ENCODE data around the gene BANP.
"Not testable (repeated sequence)": the region's sequence is repeated elsewhere in the genome, so short reads cannot be mapped to it uniquely, and the experiment has no call there.

BANP gene, protein sequence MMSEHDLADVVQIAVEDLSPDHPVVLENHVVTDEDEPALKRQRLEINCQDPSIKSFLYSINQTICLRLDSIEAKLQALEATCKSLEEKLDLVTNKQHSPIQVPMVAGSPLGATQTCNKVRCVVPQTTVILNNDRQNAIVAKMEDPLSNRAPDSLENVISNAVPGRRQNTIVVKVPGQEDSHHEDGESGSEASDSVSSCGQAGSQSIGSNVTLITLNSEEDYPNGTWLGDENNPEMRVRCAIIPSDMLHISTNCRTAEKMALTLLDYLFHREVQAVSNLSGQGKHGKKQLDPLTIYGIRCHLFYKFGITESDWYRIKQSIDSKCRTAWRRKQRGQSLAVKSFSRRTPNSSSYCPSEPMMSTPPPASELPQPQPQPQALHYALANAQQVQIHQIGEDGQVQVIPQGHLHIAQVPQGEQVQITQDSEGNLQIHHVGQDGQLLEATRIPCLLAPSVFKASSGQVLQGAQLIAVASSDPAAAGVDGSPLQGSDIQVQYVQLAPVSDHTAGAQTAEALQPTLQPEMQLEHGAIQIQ

DNA sequence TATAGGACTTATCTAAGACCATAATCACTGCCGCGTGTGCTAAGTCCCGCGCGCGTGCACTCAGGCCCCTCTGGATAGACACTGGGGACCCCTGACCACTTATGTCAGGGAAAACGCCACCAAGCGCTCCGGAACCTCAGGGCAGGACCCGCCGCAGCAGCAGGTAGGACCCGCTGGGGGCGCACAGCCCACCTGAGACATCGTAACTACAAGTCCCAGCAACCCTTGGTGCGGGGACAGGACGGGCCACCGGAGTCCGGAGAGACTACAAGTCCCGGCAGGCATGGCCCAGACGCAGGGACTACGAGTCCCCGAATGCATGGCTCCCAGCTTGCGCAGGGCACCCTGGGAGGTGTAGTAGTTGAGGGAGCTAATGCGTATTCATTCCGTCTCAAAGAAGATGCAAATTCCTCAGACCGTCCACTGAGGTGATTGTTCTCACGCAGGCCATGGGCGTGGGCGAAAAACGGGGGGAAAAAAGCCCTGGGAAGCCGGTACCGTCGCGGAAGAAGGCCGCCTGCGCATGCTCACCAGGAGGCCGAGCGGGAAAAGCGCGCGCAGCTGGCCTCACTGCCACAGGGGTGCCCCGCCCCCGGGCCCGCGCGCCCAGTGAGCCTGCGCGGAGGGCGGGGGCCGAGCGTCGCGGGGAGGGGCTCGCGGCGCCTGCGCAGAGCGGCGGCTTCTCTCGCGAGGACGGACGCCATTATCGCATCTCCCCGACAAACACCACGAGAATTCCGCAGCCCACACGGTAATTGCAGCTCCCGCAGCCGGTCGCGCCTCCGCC lies at the start of gene BANP:
Gene BANP (plus strand): TSS at position 670 of the 787 bp plus-strand sequence. CDS start 23,682 bp downstream, outside the sequence.
- DNase-seq (ENCODE audit: low spot score), result peak; percentile 99

DNA sequence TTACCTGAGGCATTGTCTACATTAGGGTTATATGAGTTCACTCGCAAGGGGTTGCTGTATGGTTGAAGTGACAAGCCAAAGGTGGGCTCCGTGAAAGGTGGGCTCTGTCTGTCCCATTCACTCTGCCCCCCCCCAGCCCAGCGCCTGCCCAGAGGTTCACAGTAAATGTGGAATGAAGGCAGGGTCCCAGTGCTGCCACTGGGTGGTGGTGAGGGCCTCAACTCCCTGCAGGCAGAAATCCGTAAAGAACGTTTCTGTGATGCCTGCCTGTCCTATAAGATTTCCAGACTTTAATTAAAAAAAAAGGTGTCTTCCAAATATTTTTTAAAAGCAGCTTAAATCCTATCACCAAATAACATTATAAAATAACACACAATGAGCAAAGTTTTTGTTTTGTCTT lies 46.3 kb upstream of the BANP start:
- DNase-seq (ENCODE audit: low spot score), result not testable (repeated sequence)

DNA sequence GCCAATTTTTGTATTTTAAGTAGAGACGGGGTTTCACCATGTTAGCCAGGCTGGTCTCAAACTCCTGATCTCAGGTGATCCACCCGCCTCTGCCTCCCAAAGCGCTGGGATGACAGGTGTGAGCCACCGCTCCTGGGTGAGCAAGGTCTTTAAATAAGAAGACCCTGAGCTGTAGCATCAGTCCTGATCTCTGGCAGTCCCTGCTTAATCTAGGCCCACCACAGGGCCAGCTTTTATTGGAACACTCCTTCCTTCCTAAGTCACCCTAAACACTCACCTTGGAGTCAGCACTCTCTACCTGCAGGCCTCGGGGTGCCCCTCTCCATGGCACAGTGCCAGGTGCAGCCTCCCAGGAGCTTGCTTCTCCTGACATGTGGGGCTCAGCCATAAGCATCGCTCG lies 45.7 kb upstream of the BANP start:
- DNase-seq (ENCODE audit: low spot score), result not testable (repeated sequence)

DNA sequence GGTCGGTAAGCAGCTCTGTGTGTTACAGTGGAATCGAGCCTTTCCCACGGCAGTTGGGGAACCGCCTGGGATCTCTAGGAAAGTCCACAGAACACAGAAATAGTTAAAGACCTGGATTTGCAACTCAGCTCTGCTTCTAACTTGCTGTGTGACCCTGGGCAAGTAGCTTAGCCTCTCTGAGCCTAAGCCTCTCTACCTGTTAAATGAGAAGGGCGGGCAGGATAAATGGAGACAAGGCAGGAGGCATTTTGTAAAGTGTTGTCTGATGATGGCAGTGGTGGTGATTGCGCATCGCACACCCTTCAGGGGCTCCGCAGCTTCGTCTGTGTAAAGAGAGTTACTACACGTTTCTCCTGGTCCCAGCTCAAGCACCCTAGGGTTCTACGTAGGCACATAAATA lies 43.1 kb upstream of the BANP start:
- not testable (repeated sequence) for DNase-seq (ENCODE audit: low spot score)

DNA sequence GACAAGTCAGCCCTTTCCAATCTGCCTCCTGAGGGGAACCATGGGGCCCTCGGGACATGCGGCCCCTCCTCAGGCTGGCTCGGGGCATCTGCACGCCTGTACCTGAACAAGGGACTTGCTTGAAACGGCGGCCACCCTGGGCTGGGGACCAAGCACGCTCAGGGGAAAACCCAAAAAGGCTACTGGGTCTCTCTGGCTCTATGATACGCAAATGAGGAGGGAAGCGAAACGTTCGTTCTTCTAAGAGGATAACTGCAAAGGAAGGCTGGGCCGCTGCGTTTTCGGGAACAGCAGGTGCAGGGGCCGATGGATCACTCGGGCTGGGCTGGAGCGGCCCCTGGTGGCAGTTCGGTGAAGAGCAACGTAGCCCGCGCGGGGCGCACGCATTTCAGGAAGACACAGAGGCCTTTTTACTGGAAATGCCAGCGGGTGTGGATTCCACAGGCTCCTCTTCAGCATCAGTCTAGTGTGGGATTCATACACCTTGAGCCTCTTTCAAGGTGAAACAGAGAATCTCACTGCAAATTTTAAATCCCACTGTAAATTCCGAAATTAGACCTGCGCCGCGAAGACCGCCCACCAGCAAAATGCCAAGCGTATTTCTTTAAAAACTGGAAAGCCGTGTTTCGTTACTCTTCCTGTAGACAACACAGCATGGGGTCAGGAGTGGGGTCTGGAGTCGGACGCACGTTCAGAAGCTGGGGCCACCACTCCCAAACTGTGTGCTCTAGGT lies 41.9 kb upstream of the BANP start:
- DNase-seq (ENCODE audit: low spot score), result peak; percentile 93

DNA sequence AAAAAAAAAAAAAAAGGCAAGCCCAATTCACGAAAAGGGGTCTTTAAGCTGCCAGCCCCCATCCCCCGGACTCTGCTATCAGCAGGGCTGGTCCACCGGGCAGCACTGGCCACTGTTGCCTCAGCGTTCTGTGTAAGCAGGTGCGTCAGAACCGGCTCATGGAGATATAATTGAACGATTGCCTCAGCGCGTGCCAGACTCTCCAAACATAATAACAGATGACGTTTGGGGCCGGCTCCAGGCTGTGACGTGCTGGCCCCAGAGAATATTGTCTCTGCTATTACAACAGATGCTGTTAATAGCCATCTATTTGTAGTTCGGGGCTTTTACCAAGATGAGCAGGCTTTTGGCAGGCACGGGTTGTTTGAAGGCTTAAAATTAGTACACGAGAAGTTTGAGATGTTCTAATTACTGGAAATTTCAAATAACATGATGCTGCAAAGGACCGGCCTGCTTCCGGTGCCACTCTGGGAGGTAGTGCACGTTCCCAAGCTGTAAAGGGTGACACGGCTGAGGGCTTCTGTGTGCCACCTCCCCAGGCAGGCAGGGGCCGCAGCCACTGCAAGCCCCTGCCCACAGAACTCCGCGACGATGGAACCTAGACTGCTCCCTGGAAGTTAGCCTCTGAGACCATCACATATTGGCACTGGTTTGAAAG lies 40.0 kb upstream of the BANP start:
- not testable (repeated sequence) for DNase-seq (ENCODE audit: low spot score)

DNA sequence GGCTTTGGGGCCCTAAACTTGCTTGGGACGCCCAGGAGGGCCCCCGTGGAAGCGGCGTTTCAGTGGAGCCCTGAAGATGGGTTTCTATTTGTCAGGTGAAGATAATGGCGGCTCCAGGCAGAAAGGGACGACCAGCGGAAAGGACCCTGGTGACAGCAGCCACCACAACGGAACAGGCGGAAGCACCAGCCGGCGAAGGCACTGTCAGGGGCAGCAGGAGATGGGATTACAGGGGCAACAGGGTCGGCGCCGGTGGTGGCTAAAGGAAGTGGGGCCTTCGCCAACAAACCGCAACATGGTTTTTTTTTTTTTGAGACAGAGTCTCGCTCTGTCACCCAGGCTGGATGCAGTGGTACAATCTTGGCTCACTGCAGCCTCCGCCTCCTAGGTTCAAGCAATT lies 38.5 kb upstream of the BANP start:
- DNase-seq (ENCODE audit: low spot score), result not testable (repeated sequence)

DNA sequence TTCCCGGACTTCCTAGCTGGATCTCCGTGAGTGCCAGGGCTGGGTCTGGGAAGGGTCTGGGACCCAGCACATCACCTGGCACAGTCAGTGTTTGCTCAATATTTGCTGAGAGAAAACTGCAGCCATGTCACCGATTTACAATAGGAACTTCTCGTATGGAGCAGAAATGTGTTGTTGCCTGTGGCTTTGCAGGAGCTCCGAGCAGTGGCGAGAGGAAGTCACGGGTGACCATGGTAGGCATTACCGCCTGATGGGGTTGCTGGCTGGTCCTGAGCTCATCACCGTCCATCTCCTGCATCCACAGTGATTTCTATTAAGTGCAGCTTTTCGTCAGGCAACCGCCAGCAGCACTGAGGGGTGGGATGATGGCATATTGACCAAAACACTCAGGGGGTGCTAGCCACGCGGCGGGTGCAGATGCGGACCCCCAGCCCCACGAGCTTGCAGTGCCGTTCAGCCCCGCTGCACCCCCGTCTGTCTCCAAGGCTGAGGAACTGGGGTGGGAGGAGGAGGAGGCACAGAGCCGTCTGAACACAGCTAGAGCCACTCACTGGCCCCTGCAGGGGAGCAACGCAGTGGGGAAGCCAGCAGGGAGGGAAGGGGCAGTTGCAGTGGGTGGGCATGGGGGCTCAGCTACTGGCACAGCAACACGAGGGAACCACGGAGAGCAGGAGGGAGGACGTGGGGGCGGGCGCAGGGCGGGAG lies 37.1 kb upstream of the BANP start:
- not testable (repeated sequence) for DNase-seq (ENCODE audit: low spot score)

DNA sequence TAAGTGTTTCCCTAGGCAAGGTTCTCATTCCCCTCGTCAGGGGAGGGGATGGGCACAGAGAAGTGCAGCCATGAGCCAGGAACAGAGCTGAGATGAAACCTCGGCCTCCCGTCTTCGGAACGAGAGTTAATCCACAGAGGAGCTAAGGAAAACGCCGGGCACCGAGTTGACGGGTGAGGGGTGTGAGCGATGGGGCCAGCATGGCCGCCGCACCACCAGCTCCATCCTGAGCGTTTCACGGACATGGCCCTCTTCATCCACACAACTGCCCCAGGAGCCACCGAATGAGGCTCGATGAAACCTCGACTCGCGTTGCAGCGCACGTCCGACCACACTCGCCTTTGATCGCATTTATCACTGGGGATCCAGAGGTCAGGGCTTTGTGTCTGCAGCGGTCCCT lies 36.4 kb upstream of the BANP start:
- no peak for DNase-seq (ENCODE audit: low spot score)

DNA sequence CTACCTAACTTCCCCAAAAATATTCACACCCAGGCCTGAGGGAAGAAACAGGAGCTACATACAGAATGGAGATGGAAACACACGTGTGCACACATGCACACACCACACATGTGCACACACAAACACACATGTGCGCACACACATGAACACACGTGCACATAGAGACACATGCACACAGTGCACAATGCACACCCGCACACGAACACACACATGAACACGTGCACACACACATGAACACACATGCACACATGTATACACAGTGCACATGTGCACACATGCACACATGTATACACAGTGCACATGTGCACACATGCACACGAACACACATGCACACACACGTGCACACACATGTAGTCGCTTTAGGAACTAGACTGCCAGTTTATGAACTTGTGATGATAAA lies 33.7 kb upstream of the BANP start:
- no peak for DNase-seq (ENCODE audit: low spot score)

DNA sequence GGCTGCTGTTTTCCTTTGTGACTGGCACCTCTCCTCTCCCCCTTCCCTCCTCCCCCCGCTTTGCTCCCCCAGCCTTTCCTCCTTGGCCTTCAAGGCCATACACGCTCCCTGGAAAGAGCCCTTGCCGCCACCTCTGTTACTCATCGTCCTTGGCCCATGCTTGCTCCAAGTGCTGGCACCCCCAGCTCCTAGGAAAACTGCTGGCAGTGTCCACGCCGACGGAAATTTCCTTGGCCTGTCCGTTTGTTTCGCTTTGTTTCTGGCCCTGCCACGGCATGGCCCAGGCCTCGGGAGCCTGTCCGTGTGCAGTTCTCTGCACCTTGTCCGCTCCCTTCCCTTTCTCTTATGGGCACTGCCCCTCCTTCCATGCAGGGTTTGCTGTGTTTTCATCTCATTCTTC lies 32.9 kb upstream of the BANP start:
- no peak for DNase-seq (ENCODE audit: low spot score)

DNA sequence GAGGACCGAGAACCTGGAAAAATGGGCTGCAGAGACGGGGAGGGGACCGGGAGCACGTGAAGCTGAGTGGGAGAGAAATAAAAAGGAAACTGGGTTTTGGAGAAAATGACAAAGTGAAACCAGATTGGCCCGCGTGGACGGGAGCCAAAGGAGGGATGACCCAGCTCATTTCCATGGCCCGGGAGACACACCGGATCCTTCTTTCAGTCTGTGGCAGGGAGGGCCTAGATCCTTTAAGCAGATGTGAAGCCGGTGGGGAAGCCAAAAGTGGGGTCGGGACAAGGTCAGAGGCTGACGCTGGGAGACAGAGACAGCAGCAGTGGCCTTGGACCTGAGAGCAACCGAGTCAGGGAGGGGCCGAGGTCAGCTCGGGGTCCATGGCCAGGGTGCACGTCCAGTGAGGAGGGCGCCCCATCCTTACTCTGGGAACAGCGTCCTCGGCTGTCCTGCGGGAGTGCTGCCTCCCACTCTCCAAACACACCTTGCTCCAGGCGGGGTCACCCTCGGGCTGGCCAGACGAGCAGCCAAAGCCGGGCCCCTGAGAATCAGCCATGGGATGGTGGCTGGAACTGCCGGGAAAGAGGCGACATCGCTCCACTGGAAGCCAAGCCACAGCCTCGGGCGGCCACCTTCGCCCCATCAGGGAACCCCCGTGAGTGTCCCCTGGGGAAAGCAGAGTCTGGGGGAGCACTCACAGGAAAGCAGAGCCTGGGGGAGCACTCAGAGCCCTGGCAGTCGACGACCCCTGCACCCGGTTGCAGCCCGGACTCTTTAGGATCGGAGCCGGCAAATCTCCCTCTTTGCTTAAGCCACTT lies 32.2 kb upstream of the BANP start:
- DNase-seq (ENCODE audit: low spot score), result no peak

DNA sequence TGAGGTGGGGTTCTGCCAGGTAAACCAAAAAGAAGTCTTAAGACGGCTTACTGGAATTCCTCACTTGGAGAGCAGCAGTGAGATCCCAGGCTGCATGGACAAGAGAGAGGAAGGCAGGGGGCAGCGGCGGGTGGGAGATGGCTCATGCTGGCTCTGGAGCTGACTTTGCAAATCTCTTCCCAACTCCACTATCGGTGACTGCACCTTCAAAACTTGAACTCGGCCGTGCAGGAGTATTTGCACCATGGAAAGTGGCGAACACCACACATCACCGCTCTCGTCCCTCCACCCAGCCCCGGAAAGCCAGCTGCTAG lies 31.6 kb upstream of the BANP start:
- DNase-seq (ENCODE audit: low spot score), result no peak

DNA sequence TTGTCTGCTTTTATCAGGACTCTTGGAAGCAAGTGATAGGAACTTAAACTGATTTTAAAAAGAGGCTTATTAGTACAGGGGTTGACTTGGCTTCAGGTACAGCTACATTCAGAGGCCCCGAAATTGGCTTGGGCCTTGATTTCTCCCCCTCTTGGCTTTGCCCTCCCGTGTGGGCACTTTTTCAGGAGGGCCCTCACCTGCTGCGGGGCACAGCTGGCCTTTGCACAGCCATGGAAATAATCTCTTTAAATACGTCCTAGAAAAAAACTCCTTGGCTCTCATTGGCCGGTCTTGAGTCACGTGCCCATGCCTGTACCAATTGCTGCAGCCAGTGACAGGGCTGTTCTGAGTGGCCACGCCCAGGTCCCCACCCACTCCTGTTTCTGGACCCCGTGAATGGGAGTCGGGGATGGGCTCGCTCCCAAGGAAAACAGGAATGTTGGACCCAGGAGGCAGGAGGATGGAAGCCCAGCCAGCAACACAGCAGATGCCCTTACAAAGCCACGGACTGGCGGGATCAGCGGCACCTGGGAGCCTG lies 29.9 kb upstream of the BANP start:
- no peak for DNase-seq (ENCODE audit: low spot score)

DNA sequence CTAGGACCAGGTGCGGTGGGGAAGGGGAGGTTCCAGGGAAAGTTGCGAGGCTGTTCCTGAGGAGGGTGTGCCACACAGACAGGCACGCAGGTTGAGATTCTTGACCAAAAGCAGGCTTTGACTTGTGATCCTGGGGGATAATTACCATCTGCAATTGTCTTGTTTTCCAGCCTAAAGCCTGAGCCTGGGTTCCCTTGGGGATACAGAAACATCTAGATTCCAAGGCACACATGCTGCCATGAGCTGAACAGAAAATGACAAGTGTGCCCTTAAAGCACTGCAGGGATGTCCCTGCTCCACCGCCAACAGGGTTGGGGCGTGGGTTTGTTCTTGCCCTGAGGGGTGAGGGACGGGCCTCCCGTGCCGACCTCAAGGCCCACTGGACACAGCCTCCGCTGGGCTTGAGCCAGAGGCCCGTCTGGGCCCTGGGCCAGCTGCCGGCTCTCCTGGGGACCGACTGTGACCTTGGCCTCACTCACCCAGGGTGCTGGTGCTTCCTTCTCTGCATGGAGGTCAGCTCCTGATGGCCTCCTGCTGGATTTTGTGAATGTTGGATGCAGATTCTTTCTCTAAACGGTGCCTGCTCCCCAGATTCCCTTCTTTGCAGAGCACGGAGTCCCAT lies 28.9 kb upstream of the BANP start:
- no peak for DNase-seq (ENCODE audit: low spot score)

DNA sequence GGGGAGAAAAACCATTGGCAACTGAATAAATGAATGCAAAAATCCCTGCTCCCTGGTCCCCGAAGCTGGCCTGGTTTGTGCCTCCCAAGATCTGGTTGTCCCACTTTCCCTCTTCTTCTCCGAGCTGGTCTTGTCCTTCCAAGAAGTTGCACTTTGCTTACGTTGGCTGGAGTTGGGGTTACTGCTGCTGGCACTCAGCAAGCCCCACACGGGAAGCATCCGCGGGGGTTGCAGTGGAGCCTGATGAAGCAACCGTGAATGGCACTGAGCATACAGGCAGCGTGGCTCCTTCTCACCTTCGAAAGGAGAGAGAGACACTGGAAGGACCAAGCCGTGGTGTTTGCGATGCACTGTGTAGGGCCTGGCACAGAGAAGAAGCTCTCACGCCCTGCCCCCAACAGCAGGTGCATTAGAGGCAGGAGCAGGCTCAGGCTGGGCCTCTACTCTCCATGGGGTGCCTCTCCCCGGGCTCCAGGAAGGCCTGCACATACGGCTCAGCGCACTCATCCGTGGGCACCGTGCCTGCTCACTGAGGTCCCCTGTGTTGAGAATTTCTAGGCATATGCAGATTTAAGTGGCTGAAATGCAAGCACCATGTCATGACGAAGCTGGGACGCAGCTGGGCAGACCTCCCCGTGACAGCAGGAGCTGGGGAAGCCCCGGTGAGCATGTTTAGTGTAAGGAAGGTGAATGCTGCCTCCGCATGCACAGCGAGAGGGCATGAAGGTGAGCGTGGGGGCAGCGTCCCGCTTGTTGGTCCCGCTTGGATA lies 27.0 kb upstream of the BANP start:
- no peak for DNase-seq (ENCODE audit: low spot score)

DNA sequence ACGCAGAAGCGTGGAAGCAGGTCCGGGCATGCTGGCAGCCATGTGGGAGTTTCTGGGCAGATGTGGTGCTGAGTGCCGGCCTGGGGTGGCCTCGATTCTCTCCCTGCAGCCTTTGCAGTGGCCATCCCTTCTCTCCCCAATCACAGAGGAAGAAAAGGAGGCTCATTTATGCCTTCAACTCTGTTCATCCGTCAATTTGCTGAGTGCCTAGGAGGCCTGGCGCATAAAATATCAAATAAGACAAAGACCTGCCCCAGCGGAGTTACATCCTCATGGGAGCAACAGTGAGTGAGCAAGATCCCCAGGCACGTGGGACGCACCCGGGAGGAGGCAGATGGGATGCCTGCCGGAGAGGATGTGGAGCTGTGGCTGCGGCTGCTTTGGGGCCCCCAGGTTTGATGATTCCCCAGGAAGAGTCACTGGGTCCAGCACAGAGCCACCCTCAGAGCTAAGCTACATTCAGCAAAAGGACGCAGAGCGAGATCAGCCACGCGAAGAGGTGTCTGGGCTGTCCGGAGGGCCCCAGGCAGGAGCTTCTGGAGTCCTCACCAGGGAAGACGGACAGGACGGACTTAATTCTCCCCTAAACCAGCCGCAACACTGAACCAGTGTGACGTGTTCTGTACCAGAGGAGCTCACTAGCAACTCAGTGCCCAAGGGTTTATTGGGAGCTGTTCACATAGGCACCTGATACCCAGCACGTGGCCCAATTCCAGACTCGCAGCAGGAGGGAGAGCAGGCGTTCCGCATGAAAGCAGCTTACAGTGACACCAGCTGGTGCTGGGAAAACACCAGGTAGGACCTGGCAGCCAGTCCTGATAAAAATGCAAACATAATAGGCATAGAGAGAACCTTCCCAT lies 26.2 kb upstream of the BANP start:
- DNase-seq (ENCODE audit: low spot score), result no peak
